ENCODE measurements around the gene CRY1.

- TF ChIP-seq, protein P1, sequence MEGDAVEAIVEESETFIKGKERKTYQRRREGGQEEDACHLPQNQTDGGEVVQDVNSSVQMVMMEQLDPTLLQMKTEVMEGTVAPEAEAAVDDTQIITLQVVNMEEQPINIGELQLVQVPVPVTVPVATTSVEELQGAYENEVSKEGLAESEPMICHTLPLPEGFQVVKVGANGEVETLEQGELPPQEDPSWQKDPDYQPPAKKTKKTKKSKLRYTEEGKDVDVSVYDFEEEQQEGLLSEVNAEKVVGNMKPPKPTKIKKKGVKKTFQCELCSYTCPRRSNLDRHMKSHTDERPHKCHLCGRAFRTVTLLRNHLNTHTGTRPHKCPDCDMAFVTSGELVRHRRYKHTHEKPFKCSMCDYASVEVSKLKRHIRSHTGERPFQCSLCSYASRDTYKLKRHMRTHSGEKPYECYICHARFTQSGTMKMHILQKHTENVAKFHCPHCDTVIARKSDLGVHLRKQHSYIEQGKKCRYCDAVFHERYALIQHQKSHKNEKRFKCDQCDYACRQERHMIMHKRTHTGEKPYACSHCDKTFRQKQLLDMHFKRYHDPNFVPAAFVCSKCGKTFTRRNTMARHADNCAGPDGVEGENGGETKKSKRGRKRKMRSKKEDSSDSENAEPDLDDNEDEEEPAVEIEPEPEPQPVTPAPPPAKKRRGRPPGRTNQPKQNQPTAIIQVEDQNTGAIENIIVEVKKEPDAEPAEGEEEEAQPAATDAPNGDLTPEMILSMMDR (IDR thresholded peaks at IDR 0.05): no peak
- no peak for TF ChIP-seq REST (IDR thresholded peaks at IDR 0.05; ENCODE audit: insufficient read depth in 1 of 2, low read depth in 2 of 2, low read length in 1 of 2)
- TF ChIP-seq POLR2AphosphoS5 (IDR thresholded peaks at IDR 0.05; ENCODE audit: low read depth, low read length): no peak
- TF ChIP-seq TCF7L2 (IDR thresholded peaks at IDR 0.05; ENCODE audit: low read depth, low read length): no peak
Measured at GRCh38 chr12:106954462-106955376, 138.6 kb downstream of the CRY1 start.
